OCI-LY7 (cell line): ENCODE data around the gene TBC1D26. TPM values are rescaled to one million over a fixed set of nuclear protein-coding genes. Genes with fewer than 3 reads are reported as not detected.
"Not testable (repeated sequence)": the region's sequence is repeated elsewhere in the genome, so short reads cannot be mapped to it uniquely, and the experiment has no call there.

Experiments used
- BruUV-seq: library from RNA; stranded (reverse); fragments of 400-500 nt; replicated peaks from 2 replicates; lab custom pipeline; 2021; lab: Mats Ljungman, UMichigan
- CTCF ChIA-PET: fragments of 300-600 bp; sonication (Branson Sonifier 250); formaldehyde crosslinking; loops from one replicate; lab custom pipeline; 2022; ENCODE audit warnings: antibody characterized with exemption; ENCODE audit not compliant: unreplicated experiment; lab: Charles Lee
- POLR2A ChIA-PET: fragments of 300-600 bp; sonication (Branson Sonifier 250); formaldehyde crosslinking; loops from one replicate; lab custom pipeline; 2022; ENCODE audit warnings: antibody characterized with exemption; lab: Charles Lee
- DNase-seq: peaks from one replicate; pipeline ENCODE4 v3.0.0-alpha.2; 2015; ENCODE audit warnings: low spot score
- H2AFZ ChIP-seq: fragments of 200-600 bp; sonication (generic), shearing (Covaris generic); 2 replicates; pipeline ENCODE4 v1.6.1; 2014; ENCODE audit warnings: mild to moderate bottlenecking, antibody characterized with exemption, low read length, moderate library complexity
- H3K27ac ChIP-seq: fragments of 200-600 bp; sonication (generic); 2 replicates; pipeline ENCODE4 v1.5.1; 2014; ENCODE audit warnings: mixed run types, low read depth, mild to moderate bottlenecking, moderate library complexity, low read length, inconsistent platforms; ENCODE audit not compliant: poor library complexity, severe bottlenecking
- H3K36me3 ChIP-seq: fragments of 200-600 bp; sonication (generic); 2 replicates; pipeline ENCODE4 v1.6.1; 2014; ENCODE audit warnings: mild to moderate bottlenecking, antibody characterized with exemption, low read length, moderate library complexity, mixed read lengths; ENCODE audit not compliant: insufficient read depth
- H3K4me1 ChIP-seq: fragments of 200-600 bp; sonication (generic); 2 replicates; pipeline ENCODE4 v1.5.1; 2014; ENCODE audit warnings: mild to moderate bottlenecking, low read length; ENCODE audit not compliant: insufficient read depth, poor library complexity, severe bottlenecking
- H3K4me2 ChIP-seq: fragments of 200-600 bp; sonication (generic); 2 replicates; pipeline ENCODE4 v1.6.1; 2014; ENCODE audit warnings: mild to moderate bottlenecking, low read length
- H3K4me3 ChIP-seq: fragments of 200-600 bp; sonication (generic); 2 replicates; pipeline ENCODE4 v1.5.1; 2014; ENCODE audit warnings: mild to moderate bottlenecking, low read depth, low read length; ENCODE audit not compliant: poor library complexity, severe bottlenecking
- H3K79me2 ChIP-seq: fragments of 200-600 bp; sonication (generic); 2 replicates; pipeline ENCODE4 v1.6.1; 2016; ENCODE audit warnings: low read depth, mild to moderate bottlenecking, low read length, moderate library complexity, mixed read lengths; ENCODE audit not compliant: insufficient read depth
- H3K9me2 ChIP-seq: fragments of 200-600 bp; sonication (generic); 2 replicates; pipeline ENCODE4 v1.6.1; 2016; ENCODE audit warnings: mild to moderate bottlenecking, low read length, mixed read lengths; ENCODE audit not compliant: insufficient read depth
- H3K9me3 ChIP-seq: fragments of 200-600 bp; sonication (generic); 2 replicates; pipeline ENCODE4 v1.6.1; 2014; ENCODE audit warnings: mild to moderate bottlenecking, mixed run types, low read length, mixed read lengths
- H4K20me1 ChIP-seq: fragments of 200-600 bp; sonication (generic); 2 replicates; pipeline ENCODE4 v1.6.1; 2014; ENCODE audit warnings: mild to moderate bottlenecking, antibody characterized with exemption, low read length, moderate library complexity, mixed read lengths; ENCODE audit not compliant: insufficient read depth
- EZH2phosphoT487 ChIP-seq: fragments of 200-600 bp; sonication (generic); IDR thresholded peaks from 2 replicates; pipeline ENCODE4 v1.6.1; 2018; ENCODE audit warnings: low read depth, borderline replicate concordance, mild to moderate bottlenecking, mixed run types, antibody characterized with exemption, low read length, moderate library complexity, mixed read lengths
- intact Hi-C: fragments of 100-400 bp; cut with micrococcal nuclease; formaldehyde crosslinking; loops from one replicate; pipeline ENCODE4 v1.10.0; 2022; ENCODE audit not compliant: unreplicated experiment
- total RNA-seq, 2 experiments: library from RNA; depleted of rRNA in 1 of 2; stranded (reverse); fragments of >200 nt in 1 of 2; shearing (Covaris generic) in 1 of 2; gene quantifications; 2 replicates each; pipeline ENCODE4 v1.2.3, GENCODE V29; 2014 to 2022
- TF ChIP-seq, protein P1 (sequence below): fragments of 200-600 bp; sonication (generic); conservative IDR thresholded peaks from 2 replicates; pipeline ENCODE4 v1.5.1; 2014; ENCODE audit warnings: mild to moderate bottlenecking, antibody characterized with exemption, low read length, moderate library complexity, mixed read lengths

Gene TBC1D26
- total RNA-seq, 2 experiments from 2014 or later: not detected

DNA sequence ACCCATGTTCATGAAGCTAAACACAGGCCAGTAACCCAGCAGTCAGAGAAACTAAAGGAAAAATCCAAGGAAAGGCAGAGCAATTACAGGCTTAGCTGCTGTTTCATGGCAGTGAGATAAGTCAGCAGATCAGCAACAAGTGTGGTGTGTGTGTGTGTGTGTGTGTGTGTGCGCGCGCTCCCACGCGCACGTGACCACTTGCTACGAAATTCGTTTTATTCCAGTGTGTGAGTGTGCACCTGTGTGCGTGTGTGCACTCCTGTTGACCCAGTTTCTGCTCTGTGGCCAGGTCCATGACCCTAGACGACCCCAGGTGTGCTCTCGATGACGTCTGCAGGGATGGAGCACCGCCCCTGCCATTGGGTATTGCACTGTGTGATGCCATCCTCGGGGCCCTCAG lies 1.5 kb upstream of the TBC1D26 start:
- H3K79me2 ChIP-seq, POLR2A ChIA-PET: not testable (repeated sequence)

DNA sequence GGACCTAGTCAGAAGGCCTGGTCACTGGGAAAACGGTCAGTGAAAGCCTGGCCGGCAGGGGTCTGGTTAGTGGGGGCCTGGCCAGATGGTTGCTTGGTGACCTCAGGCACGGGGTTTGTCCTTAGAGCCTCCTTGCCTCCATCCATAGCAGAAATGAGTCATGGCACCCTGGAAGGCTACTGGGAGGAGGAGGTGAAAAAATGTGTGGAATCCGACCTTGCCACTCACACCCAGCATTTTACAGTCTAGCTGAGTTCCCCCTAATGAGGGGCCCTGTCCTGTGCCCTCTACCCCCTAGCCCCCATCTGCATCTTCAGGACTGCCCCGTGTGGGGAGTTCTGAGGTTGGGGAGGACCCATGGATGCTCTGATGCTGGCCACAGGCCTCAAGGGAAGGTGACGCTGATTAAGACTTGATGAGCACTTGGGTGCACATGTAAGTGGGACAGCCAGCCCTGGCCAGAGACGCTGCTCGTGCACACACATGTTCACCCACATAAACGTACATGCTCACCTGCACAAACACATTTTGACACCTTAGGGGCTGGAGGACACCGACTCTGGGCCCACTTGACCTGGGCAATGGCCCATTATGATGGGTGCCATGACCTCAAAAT lies 1.2 kb downstream of the TBC1D26 start:
- CTCF ChIA-PET, H3K9me3 ChIP-seq, H3K27ac ChIP-seq, H3K36me3 ChIP-seq, H3K79me2 ChIP-seq, H3K4me2 ChIP-seq, BruUV-seq, intact Hi-C loops, H2AFZ ChIP-seq, DNase-seq, POLR2A ChIA-PET, H3K4me3 ChIP-seq, H3K4me1 ChIP-seq, H4K20me1 ChIP-seq, H3K9me2 ChIP-seq: not testable (repeated sequence)

More for the DNA sequence above, 1.5 kb upstream of the TBC1D26 start:
- intact Hi-C loops, H2AFZ ChIP-seq, H3K9me3 ChIP-seq, H3K4me3 ChIP-seq, H3K36me3 ChIP-seq, DNase-seq, H3K27ac ChIP-seq, BruUV-seq, H3K4me2 ChIP-seq, H3K4me1 ChIP-seq, H3K9me2 ChIP-seq, CTCF ChIA-PET, H4K20me1 ChIP-seq: not testable (repeated sequence)

DNA sequence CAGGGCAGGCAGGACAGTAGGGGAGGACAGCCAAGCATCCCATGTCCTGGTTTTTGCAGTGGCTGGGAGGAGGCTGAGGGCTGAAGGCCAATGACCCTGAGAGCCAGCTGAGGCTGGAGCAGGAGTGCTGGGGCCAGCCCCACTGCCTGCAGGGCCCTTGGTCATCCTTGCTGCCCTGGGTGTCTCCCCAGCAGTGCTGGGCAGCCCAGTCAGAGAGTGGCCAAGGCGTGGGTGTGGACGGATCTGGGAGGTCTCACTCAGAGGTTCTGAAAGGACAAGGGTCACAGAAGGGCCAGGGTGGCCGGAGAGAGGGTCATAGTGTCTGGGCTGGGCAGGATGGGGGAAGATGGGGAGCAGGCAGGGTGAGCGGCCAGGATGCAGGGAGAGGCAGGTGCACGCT lies 4.5 kb downstream of the TBC1D26 start:
- intact Hi-C loops, H3K9me2 ChIP-seq, H3K4me1 ChIP-seq, BruUV-seq, H3K79me2 ChIP-seq, H3K4me2 ChIP-seq, POLR2A ChIA-PET, H3K27ac ChIP-seq, H3K36me3 ChIP-seq, H2AFZ ChIP-seq, CTCF ChIA-PET, DNase-seq, H3K9me3 ChIP-seq, H4K20me1 ChIP-seq, H3K4me3 ChIP-seq: not testable (repeated sequence)

DNA sequence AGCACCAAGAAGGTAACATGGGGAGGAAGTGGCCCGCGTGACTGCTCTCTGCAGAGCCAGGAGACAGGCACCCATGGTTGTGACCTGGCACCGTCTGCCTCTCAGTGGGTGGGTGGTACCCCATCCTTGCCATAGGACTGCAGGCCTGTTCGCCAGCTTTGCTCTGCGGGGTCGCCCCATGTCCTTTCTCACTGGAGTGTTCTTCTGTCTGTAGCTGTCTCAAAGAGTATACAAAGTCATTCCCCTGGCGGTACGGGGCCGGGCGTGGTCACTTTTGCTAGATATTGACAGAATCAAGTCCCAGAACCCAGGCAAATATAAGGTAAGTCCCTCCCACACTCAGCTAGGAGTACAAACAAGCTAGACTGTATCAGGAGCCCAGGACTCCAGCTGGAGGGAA lies 6.0 kb downstream of the TBC1D26 start:
- H3K4me3 ChIP-seq: no peak overlapping the region
- POLR2A ChIA-PET: no interaction called here
- H4K20me1 ChIP-seq: no peaks in the 10 kb centered on the region
- no peak for TF ChIP-seq EZH2phosphoT487
- TF ChIP-seq, protein P1, sequence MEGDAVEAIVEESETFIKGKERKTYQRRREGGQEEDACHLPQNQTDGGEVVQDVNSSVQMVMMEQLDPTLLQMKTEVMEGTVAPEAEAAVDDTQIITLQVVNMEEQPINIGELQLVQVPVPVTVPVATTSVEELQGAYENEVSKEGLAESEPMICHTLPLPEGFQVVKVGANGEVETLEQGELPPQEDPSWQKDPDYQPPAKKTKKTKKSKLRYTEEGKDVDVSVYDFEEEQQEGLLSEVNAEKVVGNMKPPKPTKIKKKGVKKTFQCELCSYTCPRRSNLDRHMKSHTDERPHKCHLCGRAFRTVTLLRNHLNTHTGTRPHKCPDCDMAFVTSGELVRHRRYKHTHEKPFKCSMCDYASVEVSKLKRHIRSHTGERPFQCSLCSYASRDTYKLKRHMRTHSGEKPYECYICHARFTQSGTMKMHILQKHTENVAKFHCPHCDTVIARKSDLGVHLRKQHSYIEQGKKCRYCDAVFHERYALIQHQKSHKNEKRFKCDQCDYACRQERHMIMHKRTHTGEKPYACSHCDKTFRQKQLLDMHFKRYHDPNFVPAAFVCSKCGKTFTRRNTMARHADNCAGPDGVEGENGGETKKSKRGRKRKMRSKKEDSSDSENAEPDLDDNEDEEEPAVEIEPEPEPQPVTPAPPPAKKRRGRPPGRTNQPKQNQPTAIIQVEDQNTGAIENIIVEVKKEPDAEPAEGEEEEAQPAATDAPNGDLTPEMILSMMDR: no peak
- no peak overlapping the region for H3K4me2 ChIP-seq
- H3K79me2 ChIP-seq: no peaks in the 10 kb centered on the region
- H3K4me1 ChIP-seq: no peaks in the 10 kb centered on the region
- no TSS peak for BruUV-seq
- no peak overlapping the region for H3K27ac ChIP-seq
- no peaks in the 10 kb centered on the region for H3K9me2 ChIP-seq
- CTCF ChIA-PET: no interaction called here
- no peaks in the 10 kb centered on the region for H3K9me3 ChIP-seq
- H3K36me3 ChIP-seq: no peaks in the 10 kb centered on the region
- H2AFZ ChIP-seq: no peak overlapping the region
- intact Hi-C loops: no loop called here
- DNase-seq: no peak

DNA sequence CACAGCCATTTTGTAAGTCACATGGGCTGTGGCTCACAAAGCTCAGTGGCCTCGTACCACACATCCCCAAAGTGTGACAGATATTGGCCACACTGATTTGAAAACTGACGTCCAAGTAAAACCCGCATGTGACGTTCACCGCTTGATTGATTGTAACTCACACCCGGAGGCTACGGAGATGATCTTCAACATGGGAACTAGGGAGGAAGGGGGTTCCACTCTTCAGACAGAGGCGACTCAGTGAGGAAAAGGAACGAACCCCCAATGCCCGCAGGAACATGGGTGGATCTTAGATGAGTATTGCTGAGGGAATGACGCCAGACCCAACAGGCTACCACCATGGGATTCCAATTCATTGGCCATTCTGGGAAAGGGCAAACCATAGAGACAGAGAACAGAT lies 7.2 kb downstream of the TBC1D26 start:
- H4K20me1 ChIP-seq, H3K36me3 ChIP-seq, H3K4me2 ChIP-seq, intact Hi-C loops, H2AFZ ChIP-seq, H3K9me3 ChIP-seq, POLR2A ChIA-PET, H3K4me3 ChIP-seq, H3K79me2 ChIP-seq, CTCF ChIA-PET, H3K9me2 ChIP-seq, H3K4me1 ChIP-seq, H3K27ac ChIP-seq, DNase-seq, BruUV-seq: not testable (repeated sequence)

DNA sequence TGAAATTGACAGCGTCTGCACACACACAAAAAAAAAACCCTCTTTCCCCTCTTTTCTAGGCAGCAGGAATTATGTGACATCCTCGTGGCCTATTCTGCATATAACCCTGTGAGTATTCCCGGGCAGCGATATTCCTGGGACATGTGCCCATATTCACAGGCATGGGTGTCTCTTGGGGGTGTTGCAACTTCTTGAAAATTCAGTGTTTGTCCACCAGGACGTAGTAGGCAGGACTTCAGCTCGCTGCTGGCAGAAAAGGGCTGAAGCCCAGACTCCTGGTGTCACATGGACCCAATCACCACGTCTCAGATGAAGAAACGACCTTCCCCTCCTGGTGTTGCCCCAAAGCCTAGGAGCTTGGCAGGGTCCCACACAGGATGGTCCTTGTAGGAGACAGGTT lies 8.0 kb downstream of the TBC1D26 start:
- DNase-seq, H3K36me3 ChIP-seq, H3K27ac ChIP-seq, H4K20me1 ChIP-seq, H3K9me3 ChIP-seq, BruUV-seq, intact Hi-C loops, H3K9me2 ChIP-seq, H3K4me2 ChIP-seq, H3K4me1 ChIP-seq, CTCF ChIA-PET, H2AFZ ChIP-seq, H3K79me2 ChIP-seq, POLR2A ChIA-PET, H3K4me3 ChIP-seq: not testable (repeated sequence)
